Stomach smooth muscle (tissue), 2 donors: Measurements from ENCODE around the gene ARFGEF2.

Experiments
- H3K27ac ChIP-seq: one replicate; pipeline ENCODE4 v1.7.0; 2013; ENCODE audit warnings: mild to moderate bottlenecking, low read length, inconsistent platforms
- H3K27me3 ChIP-seq, 2 donors: one replicate each; pipeline ENCODE4 v1.7.0; 2013; ENCODE audit warnings: low read length in 2 of 2; ENCODE audit not compliant: insufficient read depth in 2 of 2, control insufficient read depth in 1 of 2
- H3K36me3 ChIP-seq, 2 donors: one replicate each; pipeline ENCODE4 v1.7.0; 2013; ENCODE audit warnings: low read length in 2 of 2; ENCODE audit not compliant: control insufficient read depth in 2 of 2, insufficient read depth in 2 of 2
- H3K4me1 ChIP-seq: one replicate; pipeline ENCODE4 v1.7.0; 2013; ENCODE audit warnings: low read length; ENCODE audit not compliant: control insufficient read depth, insufficient read depth
- H3K4me3 ChIP-seq, 2 donors: one replicate each; pipeline ENCODE4 v1.7.0; 2013; ENCODE audit warnings: low read length in 2 of 2
- H3K9ac ChIP-seq, 2 donors: one replicate each; pipeline ENCODE4 v1.7.0; 2013; ENCODE audit warnings: low read length in 2 of 2, mild to moderate bottlenecking in 1 of 2
- H3K9me3 ChIP-seq, 2 donors: one replicate each; pipeline ENCODE4 v1.7.0; 2013; ENCODE audit warnings: low read length in 2 of 2; ENCODE audit not compliant: control insufficient read depth in 2 of 2
- donor health status: healthy.
- donor health status: Pancreatic carcinoma.

ARFGEF2 gene

DNA sequence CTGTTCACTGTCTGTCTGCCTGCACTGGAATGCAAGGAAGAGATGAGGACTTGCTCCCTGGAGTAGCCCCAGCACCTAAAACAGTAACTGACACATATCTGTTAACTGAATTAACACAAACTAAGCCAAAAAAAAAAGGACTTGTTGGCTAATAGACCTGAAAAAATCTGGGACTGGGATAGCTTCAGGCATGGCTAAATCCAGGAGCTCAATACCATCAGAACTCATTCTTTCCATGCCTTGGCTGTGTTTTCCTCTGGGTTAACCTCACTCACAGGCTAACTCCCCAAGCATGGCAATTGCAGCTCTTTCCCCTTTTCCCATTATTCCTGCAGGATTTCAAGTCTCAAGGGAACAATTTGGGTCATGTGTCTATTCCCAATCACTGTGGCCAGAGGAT lies 21.6 kb upstream of the ARFGEF2 start:
- Histone ChIP-seq H3K9me3 (no peaks in the 10 kb centered on the region), H3K4me1 (peaks cover 9% of the 10 kb centered on the region), H3K27ac (no peak overlapping the region), H3K9ac (no peak overlapping the region), H3K4me3 (no peak overlapping the region), H3K36me3 (no peaks in the 10 kb centered on the region), H3K27me3 (peaks cover 0 to 5% of the 10 kb centered on the region in 2 donors)

DNA sequence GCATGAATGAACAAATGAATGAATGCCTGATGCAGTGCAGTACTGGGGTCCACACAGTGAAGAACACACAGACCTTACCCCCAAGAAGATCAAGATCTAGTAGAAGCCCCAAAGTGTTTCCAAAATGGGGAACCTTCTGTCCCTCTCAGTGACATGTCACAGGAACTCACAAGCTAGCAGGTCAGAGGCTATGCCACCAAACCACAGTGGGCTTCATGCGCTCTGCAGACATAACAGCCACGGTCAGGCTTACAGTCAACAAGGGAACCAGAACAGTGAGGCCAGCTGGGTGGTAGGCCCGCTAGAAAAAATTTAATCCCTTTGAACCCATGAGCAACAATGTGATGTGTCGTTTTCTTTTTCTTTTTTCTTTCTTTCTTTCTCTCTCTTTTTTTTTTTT lies 20.2 kb upstream of the ARFGEF2 start:
- Histone ChIP-seq H3K27me3 (peaks cover 0 to 5% of the 10 kb centered on the region in 2 donors), H3K4me1 (peaks cover 10% of the 10 kb centered on the region), H3K9me3 (no peaks in the 10 kb centered on the region), H3K9ac (no peak overlapping the region), H3K36me3 (no peaks in the 10 kb centered on the region), H3K27ac (no peak overlapping the region), H3K4me3 (no peak overlapping the region)

DNA sequence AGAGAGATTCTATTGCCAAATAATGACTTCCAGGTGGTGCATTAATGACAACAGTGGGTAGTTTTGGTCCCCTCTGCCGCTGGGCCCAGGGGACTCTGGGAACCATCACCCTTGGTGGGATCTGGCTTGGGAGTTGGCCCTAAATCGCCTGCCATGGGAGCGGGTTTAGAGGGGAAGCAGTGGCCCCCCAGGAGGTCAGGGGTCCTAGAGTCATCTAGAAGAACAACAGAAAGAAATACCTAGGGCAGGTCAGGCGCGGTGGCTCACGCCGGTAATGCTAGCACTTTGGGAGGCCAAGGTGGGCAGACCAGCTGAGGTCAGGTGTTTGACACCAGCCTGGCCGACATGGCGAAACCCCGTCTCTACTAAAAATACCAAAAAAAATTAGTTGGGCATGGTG lies 17.8 kb upstream of the ARFGEF2 start:
- no peak overlapping the region for H3K9ac ChIP-seq
- peaks cover 0 to 5% of the 10 kb centered on the region in 2 donors for H3K27me3 ChIP-seq
- no peak overlapping the region for H3K27ac ChIP-seq
- H3K4me3 ChIP-seq: no peak overlapping the region
- no peaks in the 10 kb centered on the region for H3K36me3 ChIP-seq
- no peaks in the 10 kb centered on the region for H3K9me3 ChIP-seq
- peaks cover 5% of the 10 kb centered on the region for H3K4me1 ChIP-seq

DNA sequence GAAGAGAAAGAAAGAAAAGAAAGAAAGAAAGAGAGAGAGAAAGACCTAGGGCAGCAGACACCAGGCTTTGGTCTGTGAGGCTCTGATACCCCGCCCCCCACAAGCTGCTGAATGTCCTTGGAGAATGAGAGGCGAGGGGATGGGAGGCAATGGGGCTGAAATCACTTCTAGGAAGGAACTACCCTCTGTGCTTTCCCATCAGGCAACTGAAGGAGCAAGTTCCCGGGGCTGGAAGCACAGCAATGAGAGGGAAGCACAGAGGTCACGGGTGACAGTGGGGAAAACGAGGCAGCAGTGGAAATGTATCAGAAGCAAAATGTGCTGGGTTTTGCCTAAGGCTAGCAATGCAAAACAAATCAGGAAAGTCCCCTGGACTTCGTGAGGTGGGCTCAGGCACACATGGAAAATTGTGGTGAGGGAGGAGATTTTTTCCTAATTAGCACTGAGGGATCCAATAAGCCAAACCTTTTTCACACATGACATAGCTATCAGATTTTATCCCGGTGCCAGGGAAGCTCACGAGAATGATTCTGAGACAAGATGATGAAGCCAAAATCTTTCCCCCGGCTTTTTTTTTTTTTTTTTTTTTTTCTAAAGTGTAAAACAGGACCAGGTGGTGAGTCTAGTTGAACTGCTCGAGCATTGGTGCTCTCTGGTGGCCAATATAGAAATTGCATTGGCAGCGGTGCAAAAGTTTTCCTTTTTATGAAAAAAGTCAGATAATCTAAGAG lies 16.8 kb upstream of the ARFGEF2 start:
- Histone ChIP-seq H3K27me3 (peaks cover 0 to 5% of the 10 kb centered on the region in 2 donors), H3K9ac (no peak overlapping the region), H3K27ac (no peak overlapping the region), H3K36me3 (no peaks in the 10 kb centered on the region), H3K4me3 (no peak overlapping the region), H3K4me1 (peaks cover 5% of the 10 kb centered on the region), H3K9me3 (peaks cover 3 to 8% of the 10 kb centered on the region in 2 donors)

DNA sequence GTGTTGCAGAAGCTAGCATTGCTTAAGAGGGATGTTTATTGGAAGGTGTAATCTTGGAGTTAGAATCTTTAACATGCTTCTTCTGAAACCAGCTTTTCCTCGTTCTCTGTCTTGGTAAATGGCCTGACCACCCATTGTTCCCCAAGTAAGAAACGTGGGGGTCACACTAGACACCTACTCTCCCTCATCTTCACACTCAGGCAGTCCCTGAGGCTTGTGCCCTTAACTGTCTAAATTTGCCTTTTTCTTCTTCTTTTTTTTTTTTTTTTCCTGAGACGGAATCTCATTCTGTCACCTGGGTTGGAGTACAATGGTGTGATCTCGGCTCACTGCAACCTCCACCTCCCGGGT lies 16.2 kb upstream of the ARFGEF2 start:
- Histone ChIP-seq H3K36me3 (no peaks in the 10 kb centered on the region), H3K9ac (no peak overlapping the region), H3K27ac (no peak overlapping the region), H3K9me3 (peaks cover 3 to 9% of the 10 kb centered on the region in 2 donors), H3K4me1 (peaks cover 5% of the 10 kb centered on the region), H3K4me3 (no peak overlapping the region), H3K27me3 (peaks cover 0 to 5% of the 10 kb centered on the region in 2 donors)

DNA sequence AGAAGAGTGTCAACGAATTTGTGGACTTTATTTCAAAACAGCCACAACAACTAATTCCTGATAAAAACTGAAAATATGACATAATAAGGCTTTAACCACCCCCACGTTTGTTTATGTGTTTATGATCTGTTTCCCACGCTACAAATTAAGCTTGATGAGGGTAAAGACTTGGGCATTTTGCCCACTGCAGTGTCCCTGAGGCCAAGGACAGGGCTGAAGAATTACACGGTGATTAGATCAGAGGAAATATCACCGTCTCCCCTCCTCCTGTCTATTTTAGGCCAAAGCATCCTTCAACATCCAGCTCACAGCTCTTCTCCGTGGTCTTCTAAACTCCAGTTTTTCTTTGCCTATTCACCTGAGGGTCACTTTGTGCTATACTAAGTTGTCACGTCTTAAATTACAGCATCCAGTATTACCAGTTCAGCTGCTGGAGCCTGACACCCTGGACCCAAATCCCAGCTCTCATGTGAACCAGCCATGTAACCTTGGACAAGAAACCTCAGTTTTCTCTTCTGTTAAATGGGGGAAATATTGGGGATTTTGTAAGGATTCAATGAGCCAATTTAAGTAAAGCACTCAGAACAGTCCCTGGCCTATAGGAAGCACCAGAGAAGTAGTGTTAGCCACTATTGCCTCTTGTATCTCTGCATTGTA lies 15.2 kb upstream of the ARFGEF2 start:
- Histone ChIP-seq H3K4me1 (peaks cover 5% of the 10 kb centered on the region), H3K36me3 (no peaks in the 10 kb centered on the region), H3K9me3 (peaks cover 3 to 9% of the 10 kb centered on the region in 2 donors), H3K4me3 (no peak overlapping the region), H3K27me3 (peaks cover 0 to 5% of the 10 kb centered on the region in 2 donors), H3K27ac (no peak overlapping the region), H3K9ac (no peak overlapping the region)

DNA sequence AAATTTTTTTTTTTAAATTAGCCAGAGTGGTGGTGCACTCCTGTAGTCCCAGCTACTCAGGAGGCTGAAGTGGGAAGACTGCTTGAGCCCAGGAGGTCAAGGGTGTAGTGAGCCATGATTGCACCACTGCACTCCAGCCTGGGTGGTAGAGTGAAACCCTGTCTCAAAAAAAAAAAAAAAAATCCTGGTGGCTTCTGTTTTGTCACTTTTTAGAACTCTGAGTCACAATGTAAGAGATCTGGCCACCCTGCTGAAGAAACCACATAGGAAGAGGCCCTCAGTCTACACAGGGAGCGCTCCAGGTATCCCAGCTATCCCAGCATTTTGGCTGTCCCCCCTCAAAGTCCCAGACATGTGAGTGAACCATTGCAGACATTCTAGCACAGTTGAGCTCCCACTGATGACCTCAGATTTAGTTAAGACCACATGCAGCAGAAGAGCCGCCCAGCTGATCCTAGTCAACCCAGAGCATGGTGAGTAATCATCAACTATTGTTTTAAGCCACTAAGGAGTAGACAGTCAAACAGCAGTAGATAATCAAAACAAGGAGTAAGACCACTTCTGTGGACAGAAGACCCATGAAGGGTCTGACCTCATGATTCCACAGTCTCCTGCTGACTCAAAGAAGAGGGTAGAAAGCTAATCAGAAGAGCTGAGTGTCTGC lies 12.7 kb upstream of the ARFGEF2 start:
- Histone ChIP-seq H3K36me3 (no peaks in the 10 kb centered on the region), H3K9me3 (peaks cover 3 to 9% of the 10 kb centered on the region in 2 donors), H3K4me1 (peaks cover 5% of the 10 kb centered on the region), H3K27ac (no peak overlapping the region), H3K9ac (no peak overlapping the region), H3K4me3 (no peak overlapping the region), H3K27me3 (peaks cover 0 to 4% of the 10 kb centered on the region in 2 donors)

DNA sequence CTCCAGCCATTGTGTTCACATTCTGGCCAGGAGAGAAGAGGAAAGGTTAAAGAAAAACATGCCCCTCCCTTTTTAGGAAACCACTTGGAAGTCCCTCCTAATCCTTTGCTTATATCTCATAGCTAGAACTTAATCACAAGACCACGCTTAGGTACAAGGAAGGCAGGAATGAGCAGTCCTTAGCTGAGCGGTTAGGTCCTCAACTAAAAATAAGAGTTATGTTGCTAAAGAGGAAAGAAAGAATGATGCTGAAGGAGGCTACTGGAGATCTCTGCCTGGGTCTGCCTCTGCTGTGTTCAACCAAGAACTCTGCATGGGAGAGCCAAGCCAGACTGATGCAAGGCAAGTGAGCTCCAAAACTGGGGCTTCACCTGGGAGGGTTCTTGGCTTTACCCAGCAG lies 11.6 kb upstream of the ARFGEF2 start:
- H3K4me3 ChIP-seq: no peak overlapping the region
- H3K27ac ChIP-seq: no peak overlapping the region
- H3K36me3 ChIP-seq: no peaks in the 10 kb centered on the region
- peaks cover 0 to 2% of the 10 kb centered on the region in 2 donors for H3K27me3 ChIP-seq
- no peak overlapping the region for H3K9ac ChIP-seq
- H3K9me3 ChIP-seq: peaks cover 3 to 9% of the 10 kb centered on the region in 2 donors
- peaks cover under 1% of the 10 kb centered on the region for H3K4me1 ChIP-seq

DNA sequence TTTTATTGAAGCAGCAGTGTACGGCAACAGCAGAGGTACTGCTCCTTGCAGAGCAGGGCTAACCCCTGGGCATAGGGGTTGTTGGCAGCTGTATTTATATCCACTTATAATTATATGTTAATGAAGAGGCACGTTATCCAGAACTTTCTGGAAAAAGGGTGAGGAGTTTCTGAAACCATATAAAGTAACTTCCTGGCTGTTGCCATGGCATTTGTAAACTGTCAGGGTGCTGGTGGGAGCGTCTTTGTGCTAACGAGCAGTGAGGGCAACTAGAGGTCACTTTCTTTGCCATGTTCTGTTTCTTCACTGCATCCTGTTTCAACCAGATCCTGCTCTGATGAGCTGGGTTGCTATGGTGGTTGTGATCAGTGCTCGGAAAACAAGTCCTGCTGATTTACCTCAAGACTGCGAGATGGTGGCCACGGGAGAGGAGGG lies 11.1 kb upstream of the ARFGEF2 start:
- no peaks in the 10 kb centered on the region for H3K4me1 ChIP-seq
- no peak overlapping the region for H3K4me3 ChIP-seq
- H3K9ac ChIP-seq: no peak overlapping the region
- peaks cover 0 to 2% of the 10 kb centered on the region in 2 donors for H3K27me3 ChIP-seq
- H3K27ac ChIP-seq: no peak overlapping the region
- H3K36me3 ChIP-seq: no peaks in the 10 kb centered on the region
- peaks cover 3 to 9% of the 10 kb centered on the region in 2 donors for H3K9me3 ChIP-seq

DNA sequence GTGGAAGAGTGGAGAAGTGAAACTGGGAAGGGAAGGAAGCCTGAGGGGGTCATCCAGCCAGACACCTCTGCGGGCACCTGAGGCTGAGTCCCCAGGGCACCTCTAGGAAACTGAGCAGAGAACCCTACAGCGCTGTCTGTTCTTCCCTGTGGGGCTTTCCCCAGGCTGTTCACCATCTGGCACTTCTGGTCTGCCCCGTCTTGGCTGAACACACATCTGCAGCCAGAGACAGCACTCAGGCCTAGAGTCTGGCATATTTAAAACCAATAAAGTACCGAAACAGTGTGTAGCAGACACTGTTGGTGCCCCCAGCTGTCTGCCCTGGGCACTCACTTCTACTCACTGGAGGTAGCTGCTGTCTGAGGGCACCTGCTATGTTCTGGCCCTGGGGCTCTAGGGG lies 9.4 kb upstream of the ARFGEF2 start:
- no peak overlapping the region for H3K4me3 ChIP-seq
- H3K36me3 ChIP-seq: no peaks in the 10 kb centered on the region
- no peak overlapping the region for H3K9ac ChIP-seq

More for the DNA sequence above, 9.4 kb upstream of the ARFGEF2 start:
- Histone ChIP-seq H3K4me1 (no peaks in the 10 kb centered on the region), H3K27ac (no peak overlapping the region), H3K9me3 (peaks cover 3 to 9% of the 10 kb centered on the region in 2 donors), H3K27me3 (peaks cover 0 to 2% of the 10 kb centered on the region in 2 donors)
